Stromal cell of bone marrow (primary cell): ENCODE data around the gene TP53BP1.
"Not testable (repeated sequence)": the region's sequence is repeated elsewhere in the genome, so short reads cannot be mapped to it uniquely, and the experiment has no call there.

Experiments used
- DNase-seq: peaks from one replicate; pipeline ENCODE4 v3.0.0-alpha.2; 2012; ENCODE audit warnings: low read depth

The TP53BP1 gene, protein sequence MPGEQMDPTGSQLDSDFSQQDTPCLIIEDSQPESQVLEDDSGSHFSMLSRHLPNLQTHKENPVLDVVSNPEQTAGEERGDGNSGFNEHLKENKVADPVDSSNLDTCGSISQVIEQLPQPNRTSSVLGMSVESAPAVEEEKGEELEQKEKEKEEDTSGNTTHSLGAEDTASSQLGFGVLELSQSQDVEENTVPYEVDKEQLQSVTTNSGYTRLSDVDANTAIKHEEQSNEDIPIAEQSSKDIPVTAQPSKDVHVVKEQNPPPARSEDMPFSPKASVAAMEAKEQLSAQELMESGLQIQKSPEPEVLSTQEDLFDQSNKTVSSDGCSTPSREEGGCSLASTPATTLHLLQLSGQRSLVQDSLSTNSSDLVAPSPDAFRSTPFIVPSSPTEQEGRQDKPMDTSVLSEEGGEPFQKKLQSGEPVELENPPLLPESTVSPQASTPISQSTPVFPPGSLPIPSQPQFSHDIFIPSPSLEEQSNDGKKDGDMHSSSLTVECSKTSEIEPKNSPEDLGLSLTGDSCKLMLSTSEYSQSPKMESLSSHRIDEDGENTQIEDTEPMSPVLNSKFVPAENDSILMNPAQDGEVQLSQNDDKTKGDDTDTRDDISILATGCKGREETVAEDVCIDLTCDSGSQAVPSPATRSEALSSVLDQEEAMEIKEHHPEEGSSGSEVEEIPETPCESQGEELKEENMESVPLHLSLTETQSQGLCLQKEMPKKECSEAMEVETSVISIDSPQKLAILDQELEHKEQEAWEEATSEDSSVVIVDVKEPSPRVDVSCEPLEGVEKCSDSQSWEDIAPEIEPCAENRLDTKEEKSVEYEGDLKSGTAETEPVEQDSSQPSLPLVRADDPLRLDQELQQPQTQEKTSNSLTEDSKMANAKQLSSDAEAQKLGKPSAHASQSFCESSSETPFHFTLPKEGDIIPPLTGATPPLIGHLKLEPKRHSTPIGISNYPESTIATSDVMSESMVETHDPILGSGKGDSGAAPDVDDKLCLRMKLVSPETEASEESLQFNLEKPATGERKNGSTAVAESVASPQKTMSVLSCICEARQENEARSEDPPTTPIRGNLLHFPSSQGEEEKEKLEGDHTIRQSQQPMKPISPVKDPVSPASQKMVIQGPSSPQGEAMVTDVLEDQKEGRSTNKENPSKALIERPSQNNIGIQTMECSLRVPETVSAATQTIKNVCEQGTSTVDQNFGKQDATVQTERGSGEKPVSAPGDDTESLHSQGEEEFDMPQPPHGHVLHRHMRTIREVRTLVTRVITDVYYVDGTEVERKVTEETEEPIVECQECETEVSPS (N-terminal part only)

DNA sequence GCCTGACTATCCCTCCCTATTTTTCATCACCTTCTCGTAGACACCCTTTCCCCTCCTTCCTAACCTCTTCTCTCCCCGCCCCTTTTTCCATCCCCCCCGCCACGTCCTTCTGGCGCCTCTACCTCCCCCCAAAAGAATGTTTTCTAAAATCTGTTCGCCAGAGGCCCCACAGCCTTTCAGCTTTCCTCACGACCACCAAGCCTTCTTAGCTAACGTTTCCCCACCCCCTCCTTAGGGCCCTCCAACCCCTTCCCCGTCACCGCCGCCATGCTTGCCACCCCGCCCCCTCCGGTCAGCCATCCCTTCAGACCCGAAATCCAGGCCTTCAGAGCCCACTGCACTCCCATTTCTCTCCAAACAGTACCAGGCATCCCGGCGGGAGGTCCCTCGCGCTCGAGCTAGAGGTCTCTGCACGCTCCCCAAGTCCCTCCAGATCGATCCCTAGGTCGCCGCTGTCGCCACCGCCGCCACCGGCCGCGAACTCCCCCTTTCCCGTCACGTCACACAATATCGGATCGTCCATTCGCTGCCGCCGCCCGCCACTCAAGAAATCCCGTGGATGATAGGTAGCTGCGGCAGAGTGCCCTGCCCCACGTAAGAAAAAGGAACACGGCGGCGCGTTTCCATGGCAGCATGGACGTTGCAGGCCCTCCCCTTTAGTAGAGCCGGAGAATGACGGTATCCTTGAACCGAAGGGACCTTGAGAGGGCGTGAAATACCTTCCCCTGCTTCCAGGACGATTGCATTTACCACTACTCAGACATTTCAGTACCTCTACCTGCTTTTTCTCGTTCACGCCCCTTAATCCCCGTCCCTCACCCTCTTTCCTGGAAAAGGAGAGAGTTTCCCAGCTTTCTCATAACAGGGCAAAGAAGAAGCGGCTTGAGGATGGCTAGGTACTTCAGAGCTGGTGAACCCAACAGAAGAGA is at the start of gene TP53BP1:
Gene TP53BP1 (minus strand): TSS at position 484 of the 929 bp plus-strand sequence. CDS start 113 bp downstream, at position 371.
- DNase-seq: peak; percentile 94

DNA sequence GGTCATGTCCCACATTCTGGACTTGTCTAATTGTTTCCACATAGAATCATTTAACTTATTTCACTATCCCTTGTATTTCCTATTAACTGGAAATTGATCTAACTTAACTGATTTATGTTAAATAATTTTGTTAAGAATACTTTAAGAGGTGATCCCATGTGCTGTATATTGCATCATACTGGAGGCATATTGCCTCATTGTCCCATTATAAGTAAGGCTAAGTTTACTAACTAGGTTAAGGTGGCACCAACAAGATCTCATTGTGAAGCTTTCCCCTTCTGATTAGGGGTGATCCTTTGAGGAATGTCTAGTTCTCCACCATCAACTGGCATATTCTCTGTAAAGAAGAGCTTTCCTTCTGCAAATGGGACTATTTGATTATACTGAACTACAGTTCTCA is 48.8 kb upstream of the TP53BP1 start:
- no peak for DNase-seq

DNA sequence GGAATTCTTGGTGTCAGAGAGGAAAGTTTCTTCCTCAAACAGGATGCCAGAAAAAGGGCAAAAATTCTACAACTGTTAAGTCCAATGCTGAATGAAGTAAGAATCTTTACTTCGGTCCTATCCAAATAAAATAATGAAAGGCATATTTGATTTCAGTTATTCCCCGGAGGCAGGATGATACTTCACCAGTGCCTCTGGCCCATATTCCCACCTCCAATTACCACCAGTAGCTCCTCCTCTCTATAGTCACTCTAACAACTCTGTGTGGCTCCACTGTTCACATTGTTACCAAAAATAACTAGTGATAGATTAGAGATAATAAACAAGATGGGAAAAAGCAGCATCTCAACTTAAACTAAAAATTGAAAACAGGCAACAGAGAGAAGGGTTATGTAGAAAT is 45.1 kb upstream of the TP53BP1 start:
- DNase-seq: no peak

DNA sequence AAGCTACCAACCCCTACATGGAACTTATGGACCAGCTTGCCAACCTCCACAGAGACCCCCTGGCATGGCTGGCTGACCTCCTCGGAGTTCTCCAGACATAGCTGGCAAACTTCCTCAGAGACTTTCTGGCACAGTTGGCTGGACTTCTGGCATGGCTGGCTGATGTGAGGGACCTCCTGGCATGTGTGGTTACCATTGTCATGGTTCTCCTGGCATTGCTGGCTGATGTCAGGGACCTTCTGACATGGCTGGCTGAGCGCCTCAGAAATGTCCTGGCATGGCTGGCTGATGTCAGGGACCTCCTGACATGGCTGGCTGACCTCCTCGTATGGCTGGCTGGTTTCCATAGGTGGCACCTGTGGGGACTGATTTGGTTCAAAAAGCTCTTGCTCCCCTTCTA is 41.9 kb upstream of the TP53BP1 start:
- no peak for DNase-seq

DNA sequence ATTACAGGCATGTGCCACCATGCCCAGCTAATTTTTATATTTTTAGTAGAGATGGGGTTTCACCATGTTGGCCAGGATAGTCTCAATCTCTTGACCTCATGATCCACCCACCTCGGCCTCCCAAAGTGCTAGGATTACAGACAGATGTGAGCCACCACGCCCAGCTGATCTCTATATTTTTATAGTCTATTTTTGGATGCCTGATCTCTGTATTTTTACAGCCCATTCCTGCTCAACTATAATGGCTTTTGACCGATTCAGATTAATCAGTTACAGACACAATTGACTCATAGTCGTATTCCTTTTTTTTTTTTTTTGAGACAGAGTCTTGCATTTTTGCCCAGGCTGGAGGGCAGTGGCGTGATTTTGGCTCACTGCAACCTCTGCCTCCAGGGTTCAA is 39.9 kb upstream of the TP53BP1 start:
- DNase-seq: not testable (repeated sequence)

DNA sequence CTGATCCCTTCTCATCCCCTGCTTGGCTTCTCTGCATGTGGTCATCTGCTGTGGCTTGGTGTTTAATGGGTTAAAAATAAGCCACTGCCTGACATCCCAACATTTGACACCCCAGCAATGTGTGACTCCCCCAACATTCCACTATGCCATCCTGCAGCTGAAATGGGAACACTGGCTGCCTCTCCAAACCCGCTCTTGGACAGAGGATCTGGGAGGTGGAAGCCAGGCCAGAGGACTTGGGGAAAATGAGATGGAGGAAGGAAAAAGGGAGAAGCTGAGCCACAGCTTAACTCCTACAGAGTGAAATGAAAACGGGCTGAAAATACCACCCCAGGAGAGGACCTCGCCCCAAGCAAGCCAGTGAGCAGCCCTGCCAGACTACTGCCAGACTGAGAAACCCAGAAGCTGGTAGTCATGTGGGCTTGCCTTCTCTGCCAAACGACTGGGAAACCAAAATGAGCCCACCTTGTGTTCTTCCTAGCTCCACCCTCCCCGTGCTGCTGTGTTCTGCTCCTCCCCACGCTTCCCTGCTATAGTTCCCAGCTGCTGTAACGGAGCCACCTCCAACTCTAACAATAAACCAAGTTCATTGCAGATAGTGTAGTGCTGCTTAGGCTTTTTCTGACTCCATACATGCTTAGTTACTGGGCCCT is 38.2 kb upstream of the TP53BP1 start:
- no peak for DNase-seq

DNA sequence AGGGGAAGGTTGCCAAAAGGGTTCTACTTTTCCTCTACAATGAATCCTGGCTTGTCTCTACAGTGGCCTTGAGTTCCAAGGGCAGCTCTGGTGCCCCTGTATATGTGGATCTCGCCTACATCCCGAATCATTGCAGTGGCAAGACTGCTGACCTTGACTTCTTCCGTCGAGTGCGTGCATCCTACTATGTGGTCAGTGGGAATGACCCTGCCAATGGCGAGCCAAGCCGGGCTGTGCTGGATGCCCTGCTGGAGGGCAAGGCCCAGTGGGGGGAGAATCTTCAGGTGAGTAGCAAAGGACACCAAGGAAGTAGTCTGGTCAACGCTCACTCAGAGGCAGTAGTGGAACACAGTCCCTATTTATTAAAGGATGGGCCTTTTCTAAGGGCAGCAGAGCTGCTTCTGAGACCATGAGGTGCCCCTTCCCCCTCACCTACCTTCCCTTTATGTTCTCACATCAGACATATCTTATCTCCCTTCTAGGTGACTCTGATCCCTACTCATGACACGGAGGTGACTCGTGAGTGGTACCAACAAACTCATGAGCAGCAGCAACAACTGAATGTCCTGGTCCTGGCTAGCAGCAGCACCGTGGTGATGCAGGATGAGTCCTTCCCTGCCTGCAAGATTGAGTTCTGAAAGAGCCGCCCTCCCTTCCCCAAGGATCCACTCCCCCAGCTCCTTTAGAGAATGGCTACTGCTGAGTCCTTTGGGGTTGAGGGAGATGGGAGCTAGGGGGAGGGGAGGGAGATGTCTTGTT is 36.8 kb upstream of the TP53BP1 start:
- no peak for DNase-seq

DNA sequence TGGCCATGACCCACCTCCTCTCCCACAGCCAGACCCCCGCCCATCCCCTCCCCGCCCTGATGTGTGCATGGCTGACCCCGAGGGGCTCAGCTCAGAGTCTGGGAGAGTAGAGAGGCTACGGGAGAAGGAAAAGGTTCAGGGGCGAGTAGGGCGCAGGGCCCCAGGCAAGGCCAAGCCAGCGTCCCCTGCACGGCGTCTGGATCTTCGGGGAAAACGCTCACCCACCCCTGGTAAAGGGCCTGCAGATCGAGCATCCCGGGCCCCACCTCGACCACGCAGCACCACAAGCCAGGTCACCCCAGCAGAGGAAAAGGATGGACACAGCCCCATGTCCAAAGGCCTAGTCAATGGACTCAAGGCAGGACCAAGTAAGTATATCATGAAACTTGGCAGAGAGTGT is 36.2 kb upstream of the TP53BP1 start:
- no peak for DNase-seq

DNA sequence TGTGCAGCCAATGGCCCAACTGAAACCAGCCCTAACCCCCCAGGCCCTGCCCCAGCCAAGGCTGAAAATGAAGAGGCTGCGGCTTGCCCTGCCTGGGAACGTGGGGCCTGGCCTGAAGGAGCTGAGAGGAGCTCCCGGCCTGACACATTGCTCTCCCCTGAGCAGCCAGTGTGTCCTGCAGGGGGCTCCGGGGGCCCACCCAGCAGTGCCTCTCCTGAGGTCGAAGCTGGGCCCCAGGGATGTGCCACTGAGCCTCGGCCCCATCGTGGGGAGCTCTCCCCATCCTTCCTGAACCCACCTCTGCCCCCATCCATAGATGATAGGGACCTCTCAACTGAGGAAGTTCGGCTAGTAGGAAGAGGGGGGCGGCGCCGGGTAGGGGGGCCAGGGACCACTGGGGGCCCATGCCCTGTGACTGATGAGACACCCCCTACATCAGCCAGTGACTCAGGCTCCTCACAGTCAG is 35.6 kb upstream of the TP53BP1 start:
- no peak for DNase-seq

DNA sequence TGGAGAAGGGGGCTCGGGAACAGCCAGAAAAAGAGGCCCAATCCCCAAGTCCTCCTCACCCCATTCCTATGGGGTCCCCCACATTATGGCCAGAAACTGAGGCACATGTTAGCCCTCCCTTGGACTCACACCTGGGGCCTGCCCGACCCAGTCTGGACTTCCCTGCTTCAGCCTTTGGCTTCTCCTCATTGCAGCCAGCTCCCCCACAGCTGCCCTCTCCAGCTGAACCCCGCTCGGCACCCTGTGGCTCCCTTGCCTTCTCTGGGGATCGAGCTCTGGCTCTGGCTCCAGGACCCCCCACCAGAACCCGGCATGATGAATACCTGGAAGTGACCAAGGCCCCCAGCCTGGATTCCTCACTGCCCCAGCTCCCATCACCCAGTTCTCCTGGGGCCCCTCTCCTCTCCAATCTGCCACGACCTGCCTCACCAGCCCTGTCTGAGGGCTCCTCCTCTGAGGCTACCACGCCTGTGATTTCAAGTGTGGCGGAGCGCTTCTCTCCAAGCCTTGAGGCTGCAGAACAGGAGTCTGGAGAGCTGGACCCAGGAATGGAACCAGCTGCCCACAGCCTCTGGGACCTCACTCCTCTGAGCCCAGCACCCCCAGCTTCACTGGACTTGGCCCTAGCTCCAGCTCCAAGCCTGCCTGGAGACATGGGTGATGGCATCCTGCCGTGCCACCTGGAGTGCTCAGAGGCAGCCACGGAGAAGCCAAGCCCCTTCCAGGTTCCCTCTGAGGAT is 35.0 kb upstream of the TP53BP1 start:
- no peak for DNase-seq

DNA sequence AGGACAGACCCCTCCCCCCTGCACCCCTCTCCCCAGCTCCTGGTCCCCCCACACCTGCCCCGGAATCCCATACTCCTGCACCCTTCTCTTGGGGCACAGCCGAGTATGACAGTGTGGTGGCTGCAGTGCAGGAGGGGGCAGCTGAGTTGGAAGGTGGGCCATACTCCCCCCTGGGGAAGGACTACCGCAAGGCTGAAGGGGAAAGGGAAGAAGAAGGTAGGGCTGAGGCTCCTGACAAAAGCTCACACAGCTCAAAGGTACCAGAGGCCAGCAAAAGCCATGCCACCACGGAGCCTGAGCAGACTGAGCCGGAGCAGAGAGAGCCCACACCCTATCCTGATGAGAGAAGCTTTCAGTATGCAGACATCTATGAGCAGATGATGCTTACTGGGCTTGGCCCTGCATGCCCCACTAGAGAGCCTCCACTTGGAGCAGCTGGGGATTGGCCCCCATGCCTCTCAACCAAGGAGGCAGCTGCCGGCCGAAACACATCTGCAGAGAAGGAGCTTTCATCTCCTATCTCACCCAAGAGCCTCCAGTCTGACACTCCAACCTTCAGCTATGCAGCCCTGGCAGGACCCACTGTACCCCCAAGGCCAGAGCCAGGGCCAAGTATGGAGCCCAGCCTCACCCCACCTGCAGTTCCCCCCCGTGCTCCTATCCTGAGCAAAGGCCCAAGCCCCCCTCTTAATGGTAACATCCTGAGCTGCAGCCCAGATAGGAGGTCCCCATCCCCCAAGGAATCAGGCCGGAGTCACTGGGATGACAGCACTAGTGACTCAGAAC is 34.3 kb upstream of the TP53BP1 start:
- DNase-seq: no peak

DNA sequence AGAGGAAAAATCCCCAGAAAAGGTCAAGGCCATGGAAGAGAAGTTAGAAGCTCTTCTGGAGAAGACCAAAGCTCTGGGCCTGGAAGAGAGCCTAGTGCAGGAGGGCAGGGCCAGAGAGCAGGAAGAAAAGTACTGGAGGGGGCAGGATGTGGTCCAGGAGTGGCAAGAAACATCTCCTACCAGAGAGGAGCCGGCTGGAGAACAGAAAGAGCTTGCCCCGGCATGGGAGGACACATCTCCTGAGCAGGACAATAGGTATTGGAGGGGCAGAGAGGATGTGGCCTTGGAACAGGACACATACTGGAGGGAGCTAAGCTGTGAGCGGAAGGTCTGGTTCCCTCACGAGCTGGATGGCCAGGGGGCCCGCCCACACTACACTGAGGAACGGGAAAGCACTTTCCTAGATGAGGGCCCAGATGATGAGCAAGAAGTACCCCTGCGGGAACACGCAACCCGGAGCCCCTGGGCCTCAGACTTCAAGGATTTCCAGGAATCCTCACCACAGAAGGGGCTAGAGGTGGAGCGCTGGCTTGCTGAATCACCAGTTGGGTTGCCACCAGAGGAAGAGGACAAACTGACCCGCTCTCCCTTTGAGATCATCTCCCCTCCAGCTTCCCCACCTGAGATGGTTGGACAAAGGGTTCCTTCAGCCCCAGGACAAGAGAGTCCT is 33.4 kb upstream of the TP53BP1 start:
- DNase-seq: no peak

DNA sequence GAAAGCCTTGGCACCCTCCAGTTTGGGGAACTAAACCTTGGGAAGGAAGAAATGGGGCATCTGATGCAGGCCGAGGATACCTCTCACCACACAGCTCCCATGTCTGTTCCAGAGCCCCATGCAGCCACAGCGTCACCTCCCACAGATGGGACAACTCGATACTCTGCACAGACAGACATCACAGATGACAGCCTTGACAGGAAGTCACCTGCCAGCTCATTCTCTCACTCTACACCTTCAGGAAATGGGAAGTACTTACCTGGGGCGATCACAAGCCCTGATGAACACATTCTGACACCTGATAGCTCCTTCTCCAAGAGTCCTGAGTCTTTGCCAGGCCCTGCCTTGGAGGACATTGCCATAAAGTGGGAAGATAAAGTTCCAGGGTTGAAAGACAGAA is 32.2 kb upstream of the TP53BP1 start:
- no peak for DNase-seq

DNA sequence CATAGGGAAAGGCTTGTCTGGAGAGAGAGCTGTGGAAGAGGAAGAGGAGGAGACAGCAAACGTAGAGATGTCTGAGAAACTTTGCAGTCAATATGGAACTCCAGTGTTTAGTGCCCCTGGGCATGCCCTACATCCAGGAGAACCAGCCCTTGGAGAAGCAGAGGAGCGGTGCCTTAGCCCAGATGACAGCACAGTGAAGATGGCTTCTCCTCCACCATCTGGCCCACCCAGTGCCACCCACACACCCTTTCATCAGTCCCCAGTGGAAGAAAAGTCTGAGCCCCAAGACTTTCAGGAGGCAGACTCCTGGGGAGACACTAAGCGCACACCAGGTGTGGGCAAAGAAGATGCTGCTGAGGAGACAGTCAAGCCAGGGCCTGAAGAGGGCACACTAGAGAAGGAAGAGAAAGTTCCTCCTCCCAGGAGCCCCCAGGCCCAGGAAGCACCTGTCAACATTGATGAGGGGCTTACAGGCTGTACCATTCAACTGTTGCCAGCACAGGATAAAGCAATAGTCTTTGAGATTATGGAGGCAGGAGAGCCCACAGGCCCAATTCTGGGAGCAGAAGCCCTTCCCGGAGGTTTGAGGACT is 31.4 kb upstream of the TP53BP1 start:
- no peak for DNase-seq

DNA sequence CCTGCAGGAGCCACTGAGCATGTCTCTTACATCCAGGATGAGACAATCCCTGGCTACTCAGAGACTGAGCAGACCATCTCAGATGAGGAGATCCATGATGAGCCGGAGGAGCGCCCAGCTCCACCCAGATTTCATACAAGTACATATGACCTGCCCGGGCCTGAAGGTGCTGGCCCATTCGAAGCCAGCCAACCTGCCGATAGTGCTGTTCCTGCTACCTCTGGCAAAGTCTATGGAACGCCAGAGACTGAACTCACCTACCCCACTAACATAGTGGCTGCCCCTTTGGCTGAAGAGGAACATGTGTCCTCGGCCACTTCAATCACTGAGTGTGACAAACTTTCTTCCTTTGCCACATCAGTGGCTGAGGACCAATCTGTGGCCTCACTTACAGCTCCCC is 30.7 kb upstream of the TP53BP1 start:
- no peak for DNase-seq

DNA sequence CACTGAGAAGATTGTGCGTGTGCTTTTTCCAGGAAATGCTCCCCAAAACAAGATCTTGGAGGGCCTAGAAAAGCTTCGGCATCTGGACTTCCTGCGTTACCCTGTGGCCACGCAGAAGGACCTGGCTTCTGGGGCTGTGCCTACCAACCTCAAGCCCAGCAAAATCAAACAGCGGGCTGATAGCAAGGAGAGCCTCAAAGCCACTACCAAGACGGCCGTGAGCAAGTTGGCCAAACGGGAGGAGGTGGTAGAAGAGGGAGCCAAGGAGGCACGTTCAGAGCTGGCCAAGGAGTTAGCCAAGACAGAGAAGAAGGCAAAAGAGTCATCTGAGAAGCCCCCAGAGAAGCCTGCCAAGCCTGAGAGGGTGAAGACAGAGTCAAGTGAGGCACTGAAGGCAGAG is 29.3 kb upstream of the TP53BP1 start:
- DNase-seq: no peak

DNA sequence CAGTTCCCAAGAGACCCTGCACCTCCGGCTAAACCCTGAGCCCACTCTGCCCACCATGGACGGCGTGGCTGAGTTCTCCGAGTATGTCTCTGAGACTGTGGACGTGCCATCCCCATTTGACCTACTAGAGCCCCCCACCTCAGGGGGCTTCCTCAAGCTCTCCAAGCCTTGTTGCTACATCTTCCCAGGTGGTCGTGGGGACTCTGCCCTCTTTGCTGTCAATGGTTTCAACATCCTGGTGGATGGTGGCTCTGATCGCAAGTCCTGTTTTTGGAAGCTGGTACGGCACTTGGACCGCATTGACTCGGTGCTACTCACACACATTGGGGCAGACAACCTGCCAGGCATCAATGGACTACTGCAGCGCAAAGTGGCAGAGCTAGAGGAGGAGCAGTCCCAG is 28.5 kb upstream of the TP53BP1 start:
- DNase-seq: no peak
